CD4-positive, alpha-beta memory T cell (primary cell): Measurements from ENCODE around the gene IGFBPL1. TPM values are rescaled to one million over a fixed set of nuclear protein-coding genes. Genes with fewer than 3 reads are reported as not detected.

ENCODE experiments used
- CTCF ChIA-PET: fragments of 350-600 bp; sonication (Branson Sonifier 250); formaldehyde crosslinking; loops from one replicate; lab custom pipeline; 2021; ENCODE audit warnings: inconsistent platforms; ENCODE audit not compliant: partially characterized antibody; lab: Charles Lee
- POLR2A ChIA-PET: fragments of 350-600 bp; sonication (Branson Sonifier 250); formaldehyde crosslinking; loops from one replicate; lab custom pipeline; 2021; ENCODE audit not compliant: partially characterized antibody; lab: Charles Lee
- DNase-seq, 5 donors: peaks; one replicate each; pipeline versions ENCODE4 v3.0.0 to v3.0.0-alpha.2; 2020 to 2022; ENCODE audit warnings: mixed read lengths in 1 of 5
- H3K27ac ChIP-seq: one replicate; pipeline ENCODE4 v1.7.0; 2013; ENCODE audit warnings: low read depth, low read length
- H3K27me3 ChIP-seq: 2 replicates; pipeline ENCODE4 v1.7.0; 2013; ENCODE audit warnings: mild to moderate bottlenecking, low read length, moderate library complexity; ENCODE audit not compliant: insufficient read depth
- H3K36me3 ChIP-seq: 2 replicates; pipeline ENCODE4 v1.7.0; 2013; ENCODE audit warnings: mild to moderate bottlenecking, low read length, moderate library complexity; ENCODE audit not compliant: insufficient read depth
- H3K4me1 ChIP-seq: 2 replicates; pipeline ENCODE4 v1.7.0; 2013; ENCODE audit warnings: mild to moderate bottlenecking, low read length, moderate library complexity; ENCODE audit not compliant: insufficient read depth
- H3K4me3 ChIP-seq, 2 donors: one replicate each; pipeline ENCODE4 v1.7.0; 2013; ENCODE audit warnings: low read length in 2 of 2, mild to moderate bottlenecking in 1 of 2
- H3K9me3 ChIP-seq, 2 donors: one replicate each; pipeline ENCODE4 v1.7.0; 2013; ENCODE audit warnings: low read length in 2 of 2, control low read depth in 1 of 2; ENCODE audit not compliant: control insufficient read depth in 1 of 2
- H3K27ac Mint-ChIP-seq, 7 donors: one replicate each; pipeline ENCODE4 v1.8.0; 2020 to 2021; ENCODE audit warnings: mixed read lengths in 7 of 7, mild to moderate bottlenecking in 6 of 7, inconsistent platforms in 3 of 7, moderate library complexity in 3 of 7
- H3K27me3 Mint-ChIP-seq, 2 donors: one replicate each; pipeline ENCODE4 v1.8.0; 2020 to 2021; ENCODE audit warnings: mixed read lengths in 2 of 2
- H3K36me3 Mint-ChIP-seq, 2 donors: one replicate each; pipeline ENCODE4 v1.8.0; 2020 to 2021; ENCODE audit warnings: mixed read lengths in 2 of 2, inconsistent platforms in 1 of 2, mild to moderate bottlenecking in 1 of 2
- H3K4me1 Mint-ChIP-seq, 4 donors: one replicate each; pipeline ENCODE4 v1.8.0; 2020 to 2021; ENCODE audit warnings: mixed read lengths in 4 of 4, mild to moderate bottlenecking in 1 of 4
- H3K4me3 Mint-ChIP-seq, 8 donors: one replicate each; pipeline ENCODE4 v1.8.0; 2020 to 2021; ENCODE audit warnings: mixed read lengths in 8 of 8, mild to moderate bottlenecking in 7 of 8, moderate library complexity in 6 of 8, inconsistent platforms in 3 of 8
- H3K9me3 Mint-ChIP-seq, 8 donors: one replicate each; pipeline ENCODE4 v1.8.0; 2020 to 2021; ENCODE audit warnings: mixed read lengths in 8 of 8, mild to moderate bottlenecking in 5 of 8, inconsistent platforms in 3 of 8, moderate library complexity in 1 of 8
- intact Hi-C: fragments of 100-400 bp; cut with micrococcal nuclease; formaldehyde crosslinking; loops from one replicate; pipeline ENCODE4 v1.15.1; 2023
- polyA plus RNA-seq, 2 donors: library from polyadenylated mRNA; unstranded; fragments of 300-500 nt; fragmentation: Illumina TruSeq; gene quantifications; one replicate each; pipeline ENCODE4 v1.2.3, GENCODE V29; 2021
- total RNA-seq, 2 experiments: library from RNA; stranded (reverse); gene quantifications; one replicate each; pipeline ENCODE4 v1.2.3, GENCODE V29; 2021

IGFBPL1 gene
- total and polyA plus RNA-seq, 4 experiments from 2014 or later: not detected

DNA sequence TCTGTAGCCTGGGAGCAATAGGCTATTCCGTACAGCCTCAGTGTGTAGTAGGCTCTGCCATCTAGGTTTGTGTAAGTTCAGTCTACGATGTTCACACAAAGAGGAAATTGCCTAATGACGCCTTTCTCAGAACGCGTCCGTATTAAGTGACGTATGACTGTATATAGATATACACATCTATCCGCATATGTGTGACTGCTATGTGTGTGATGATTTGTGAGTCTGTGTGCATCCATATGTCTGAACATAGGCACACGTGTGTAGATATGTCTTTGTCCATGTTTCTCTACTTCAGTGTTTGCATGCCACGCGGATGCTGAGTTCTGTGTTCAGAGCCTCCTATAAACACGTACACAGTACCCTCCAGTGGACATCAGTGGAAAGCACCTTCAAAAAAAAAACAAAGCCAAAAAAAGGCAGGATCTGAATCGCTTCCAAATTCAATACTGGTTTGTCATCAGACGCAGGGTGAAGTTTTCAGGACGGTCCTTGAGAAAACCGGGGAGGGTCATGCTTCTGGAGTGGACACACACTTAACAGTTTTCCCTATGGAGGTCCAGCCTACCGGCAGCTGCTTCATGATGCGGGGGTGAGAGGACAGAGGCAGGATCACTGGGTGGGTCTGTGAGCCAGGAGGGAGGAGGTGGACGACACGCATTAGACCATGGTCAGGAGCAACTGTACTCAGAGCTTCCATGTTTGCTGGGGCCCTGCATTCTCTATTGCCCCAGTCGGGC is 61.2 kb downstream of the IGFBPL1 start:
- ChIA-PET POLR2A (no interaction called here), CTCF (interaction anchor here (1.1 to 1.3 kb wide), 3 partner anchors 275 to 454 kb away, joined by 3 to 5 read pairs (median 5); no protein-coding TSS in a partner anchor)
- intact Hi-C loops: loop anchor here (1.0 to 2.0 kb wide), 2 partner anchors 274 to 450 kb away; no protein-coding TSS in a partner anchor
- Histone ChIP-seq H3K36me3 (no peaks in the 10 kb centered on the region), H3K27ac (no peak overlapping the region), H3K27me3 (no peaks in the 10 kb centered on the region), H3K4me1 (no peaks in the 10 kb centered on the region), H3K9me3 (no peaks in the 10 kb centered on the region), H3K4me3 (no peak overlapping the region)
- Mint-ChIP-seq H3K4me3 (peak overlapping the region in 7 of 8 donors; percentile 41 to 73 (median 66)), H3K27ac (peak overlapping the region in 4 of 7 donors; percentile 10 to 53 (median 48)), H3K4me1 (peaks cover 2 to 6% (median 4%) of the 10 kb centered on the region in 4 donors), H3K27me3 (peaks cover 1 to 4% of the 10 kb centered on the region in 2 donors), H3K9me3 (no peaks in the 10 kb centered on the region), H3K36me3 (no peaks in the 10 kb centered on the region)
- DNase-seq: peak in 4 of 5 donors; percentile 15 to 30 (median 24)

- DNase-seq: no peak
- peaks cover 1 to 4% of the 10 kb centered on the region in 2 donors for H3K27me3 Mint-ChIP-seq
- Histone ChIP-seq H3K27me3 (no peaks in the 10 kb centered on the region), H3K27ac (no peak overlapping the region), H3K4me3 (no peak overlapping the region), H3K36me3 (no peaks in the 10 kb centered on the region), H3K9me3 (no peaks in the 10 kb centered on the region), H3K4me1 (no peaks in the 10 kb centered on the region)
- CTCF ChIA-PET: interaction anchor here (1.5 kb wide), 1 partner anchor 274 kb away, joined by 4 read pairs; no protein-coding TSS in a partner anchor
- H3K4me1 Mint-ChIP-seq: peaks cover 2 to 6% (median 4%) of the 10 kb centered on the region in 4 donors
- no peaks in the 10 kb centered on the region for H3K9me3 Mint-ChIP-seq
- intact Hi-C loops: no loop called here
- POLR2A ChIA-PET: no interaction called here
- no peak overlapping the region for H3K27ac Mint-ChIP-seq
- H3K4me3 Mint-ChIP-seq: no peak overlapping the region
- H3K36me3 Mint-ChIP-seq: no peaks in the 10 kb centered on the region
Measured at GRCh38 chr9:38361473-38361850, 62.8 kb downstream of the IGFBPL1 start.

- Mint-ChIP-seq H3K9me3 (no peaks in the 10 kb centered on the region), H3K27ac (no peak overlapping the region), H3K36me3 (no peaks in the 10 kb centered on the region), H3K4me3 (no peak overlapping the region), H3K4me1 (peaks cover 2 to 6% (median 4%) of the 10 kb centered on the region in 4 donors), H3K27me3 (peaks cover 1 to 4% of the 10 kb centered on the region in 2 donors)
- Histone ChIP-seq H3K4me1 (no peaks in the 10 kb centered on the region), H3K4me3 (no peak overlapping the region), H3K36me3 (no peaks in the 10 kb centered on the region), H3K27me3 (no peaks in the 10 kb centered on the region), H3K27ac (no peak overlapping the region), H3K9me3 (no peaks in the 10 kb centered on the region)
- no peak for DNase-seq
- CTCF ChIA-PET: interaction anchor here (1.5 kb wide), 1 partner anchor 273 kb away, joined by 4 read pairs; no protein-coding TSS in a partner anchor
- intact Hi-C loops: no loop called here
- POLR2A ChIA-PET: no interaction called here
Measured at GRCh38 chr9:38360839-38361472, 63.3 kb downstream of the IGFBPL1 start.

DNA sequence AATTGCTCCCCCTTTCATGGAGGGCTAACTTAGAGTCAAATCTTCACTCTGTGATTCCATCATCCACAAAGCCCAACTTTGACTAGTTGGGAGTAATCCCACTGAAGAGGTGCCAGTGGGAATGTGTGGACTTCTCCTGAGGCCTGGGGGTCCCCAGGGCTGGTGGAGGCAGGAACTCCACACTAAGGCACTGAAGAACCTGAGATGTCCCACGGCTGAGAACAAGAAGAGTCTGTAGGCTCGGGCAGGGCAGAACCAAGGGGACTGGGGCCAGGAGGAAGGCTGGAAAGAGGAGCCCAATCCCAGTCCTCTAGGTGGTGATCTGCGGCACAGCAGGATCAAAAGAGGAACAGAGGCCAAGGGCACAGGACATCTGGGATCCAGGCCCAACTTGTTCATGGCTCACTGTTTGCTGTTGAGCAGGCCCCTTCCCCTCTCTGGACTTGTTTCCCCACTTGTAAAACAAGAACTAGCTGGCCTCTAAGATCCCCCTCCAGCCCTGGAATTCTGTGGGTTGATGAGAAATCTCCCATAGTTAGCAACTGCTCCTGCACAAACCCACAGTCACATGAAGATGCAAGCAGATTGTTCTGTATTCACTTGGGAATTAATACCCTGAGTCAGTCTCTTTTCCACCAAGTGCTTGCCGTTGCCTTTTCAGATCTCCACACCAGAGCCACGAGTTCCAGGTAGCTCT is 64.4 kb downstream of the IGFBPL1 start:
- intact Hi-C loops: no loop called here

GRCh38 chr9:38359297-38359653 is 65.0 kb downstream of the IGFBPL1 start:
- H3K36me3 ChIP-seq: no peaks in the 10 kb centered on the region
- no peaks in the 10 kb centered on the region for H3K27me3 ChIP-seq
- DNase-seq: no peak
- Mint-ChIP-seq H3K4me1 (peaks cover 2 to 6% (median 4%) of the 10 kb centered on the region in 4 donors), H3K36me3 (no peaks in the 10 kb centered on the region), H3K27me3 (peaks cover 1 to 4% of the 10 kb centered on the region in 2 donors), H3K9me3 (no peaks in the 10 kb centered on the region), H3K4me3 (no peak overlapping the region), H3K27ac (peak overlapping the region in 1 of 7 donors; percentile 57)
- H3K4me3 ChIP-seq: no peak overlapping the region
- H3K4me1 ChIP-seq: no peaks in the 10 kb centered on the region
- intact Hi-C loops: no loop called here
- ChIA-PET CTCF (no interaction called here), POLR2A (no interaction called here)
- no peak overlapping the region for H3K27ac ChIP-seq
- no peaks in the 10 kb centered on the region for H3K9me3 ChIP-seq

More for the DNA sequence above, 64.4 kb downstream of the IGFBPL1 start:
- no peak overlapping the region for H3K4me3 ChIP-seq
- no peaks in the 10 kb centered on the region for H3K9me3 Mint-ChIP-seq
- no peak overlapping the region for H3K27ac ChIP-seq
- no peaks in the 10 kb centered on the region for H3K36me3 ChIP-seq
- no peaks in the 10 kb centered on the region for H3K27me3 ChIP-seq
- no peak overlapping the region for H3K27ac Mint-ChIP-seq
- no peaks in the 10 kb centered on the region for H3K36me3 Mint-ChIP-seq
- DNase-seq: no peak
- no peaks in the 10 kb centered on the region for H3K9me3 ChIP-seq
- ChIA-PET POLR2A (no interaction called here), CTCF (no interaction called here)
- no peak overlapping the region for H3K4me3 Mint-ChIP-seq
- peaks cover 1 to 4% of the 10 kb centered on the region in 2 donors for H3K27me3 Mint-ChIP-seq
- H3K4me1 Mint-ChIP-seq: peaks cover 2 to 6% (median 4%) of the 10 kb centered on the region in 4 donors
- H3K4me1 ChIP-seq: no peaks in the 10 kb centered on the region

GRCh38 chr9:38358390-38359296 is 65.6 kb downstream of the IGFBPL1 start:
- no peak overlapping the region for H3K4me3 ChIP-seq
- Mint-ChIP-seq H3K4me3 (no peak overlapping the region), H3K36me3 (no peaks in the 10 kb centered on the region), H3K27ac (peak overlapping the region in 1 of 7 donors; percentile 57), H3K9me3 (no peaks in the 10 kb centered on the region), H3K4me1 (peaks cover 2 to 6% (median 4%) of the 10 kb centered on the region in 4 donors), H3K27me3 (peaks cover 1 to 4% of the 10 kb centered on the region in 2 donors)
- no peaks in the 10 kb centered on the region for H3K27me3 ChIP-seq
- intact Hi-C loops: no loop called here
- no peaks in the 10 kb centered on the region for H3K36me3 ChIP-seq
- POLR2A ChIA-PET: no interaction called here
- no peaks in the 10 kb centered on the region for H3K4me1 ChIP-seq
- no peak overlapping the region for H3K27ac ChIP-seq
- CTCF ChIA-PET: no interaction called here
- H3K9me3 ChIP-seq: no peaks in the 10 kb centered on the region
- no peak for DNase-seq
